MM.1S (cell line): ENCODE results near the gene PALD1.

ENCODE experiments used
- CTCF ChIP-seq: fragments of 300-600 bp; sonication (generic); IDR thresholded peaks from 2 replicates; pipeline ENCODE4 v1.5.1; 2016; ENCODE audit warnings: antibody characterized with exemption, low read length, mixed read lengths
- EZH2 ChIP-seq: fragments of 300-600 bp; sonication (generic); optimal IDR thresholded peaks from 2 replicates; pipeline ENCODE3; 2017; ENCODE audit warnings: low read depth, mild to moderate bottlenecking, antibody characterized with exemption, low read length, mixed read lengths
- EZH2phosphoT487 ChIP-seq: fragments of 300-600 bp; sonication (generic); IDR thresholded peaks from 2 replicates; pipeline ENCODE4 v1.6.1; 2018; ENCODE audit warnings: antibody characterized with exemption, low read length

GRCh38 chr10:70539471-70539870, 60.9 kb downstream of the PALD1 start:
- TF ChIP-seq EZH2, result no peak
- no peak for TF ChIP-seq EZH2phosphoT487
- TF ChIP-seq CTCF, result no peak
